H9 (cell line): Measurements from ENCODE around the gene ADAMTS2. TPM values are rescaled to one million over a fixed set of nuclear protein-coding genes. Genes with fewer than 3 reads are reported as not detected.

Experiments
- DNase-seq: peaks from one replicate; pipeline ENCODE4 v3.0.0-alpha.2; 2017
- H2AFZ ChIP-seq: one replicate; pipeline ENCODE4 v1.6.1; 2013; ENCODE audit warnings: mild to moderate bottlenecking, low read length, control low read depth, moderate library complexity
- H2AK5ac ChIP-seq: 2 replicates; pipeline ENCODE4 v1.6.1; 2013; ENCODE audit warnings: low read length, control low read depth, mixed read lengths; ENCODE audit not compliant: insufficient read length
- H2BK120ac ChIP-seq: one replicate; pipeline ENCODE4 v1.6.1; 2013; ENCODE audit warnings: low read depth, mild to moderate bottlenecking, low read length, control low read depth, inconsistent platforms; ENCODE audit not compliant: poor library complexity, severe bottlenecking
- H2BK12ac ChIP-seq: 2 replicates; pipeline ENCODE4 v1.6.1; 2013; ENCODE audit warnings: low read length, control low read depth, mixed read lengths, low read depth; ENCODE audit not compliant: insufficient read length
- H2BK15ac ChIP-seq: 2 replicates; pipeline ENCODE4 v1.6.1; 2013; ENCODE audit warnings: low read depth, low read length, control low read depth
- H2BK20ac ChIP-seq: one replicate; pipeline ENCODE4 v1.6.1; 2013; ENCODE audit warnings: low read depth, mild to moderate bottlenecking, low read length, control low read depth, inconsistent platforms; ENCODE audit not compliant: poor library complexity, severe bottlenecking
- H2BK5ac ChIP-seq: 2 replicates; pipeline ENCODE4 v1.6.1; 2013; ENCODE audit warnings: low read length, control low read depth, mixed read lengths; ENCODE audit not compliant: insufficient read length
- H3K14ac ChIP-seq: 2 replicates; pipeline ENCODE4 v1.6.1; 2013; ENCODE audit warnings: low read length, control low read depth; ENCODE audit not compliant: insufficient read depth
- H3K18ac ChIP-seq: 2 replicates; pipeline ENCODE4 v1.6.1; 2013; ENCODE audit warnings: low read depth, mild to moderate bottlenecking, mixed read lengths, low read length, control low read depth; ENCODE audit not compliant: insufficient read length
- H3K23ac ChIP-seq: 2 replicates; pipeline ENCODE4 v1.6.1; 2013; ENCODE audit warnings: low read length, control low read depth, mixed read lengths, low read depth; ENCODE audit not compliant: insufficient read length
- H3K23me2 ChIP-seq: 2 replicates; pipeline ENCODE4 v1.6.1; 2013; ENCODE audit warnings: low read depth, mild to moderate bottlenecking, mixed read lengths, low read length, control low read depth; ENCODE audit not compliant: insufficient read length, poor library complexity, severe bottlenecking
- H3K27ac ChIP-seq: 2 replicates; pipeline ENCODE4 v1.5.1; 2013; ENCODE audit warnings: low read length, control low read depth, mixed read lengths, low read depth; ENCODE audit not compliant: insufficient read length
- H3K27me3 ChIP-seq: 2 replicates; pipeline ENCODE4 v1.6.1; 2013; ENCODE audit warnings: low read length, control low read depth, inconsistent platforms; ENCODE audit not compliant: insufficient read depth
- H3K4ac ChIP-seq: 2 replicates; pipeline ENCODE4 v1.6.1; 2013; ENCODE audit warnings: low read depth, mild to moderate bottlenecking, control low read depth, inconsistent platforms, low read length, moderate library complexity
- H3K4me1 ChIP-seq: 2 replicates; pipeline ENCODE4 v1.6.1; 2013; ENCODE audit warnings: low read length, control low read depth, inconsistent platforms; ENCODE audit not compliant: insufficient read depth
- H3K4me2 ChIP-seq: 2 replicates; pipeline ENCODE4 v1.6.1; 2013; ENCODE audit warnings: low read length, control low read depth, mixed read lengths; ENCODE audit not compliant: insufficient read length, insufficient read depth
- H3K56ac ChIP-seq: 2 replicates; pipeline ENCODE4 v1.6.1; 2013; ENCODE audit warnings: low read depth, mild to moderate bottlenecking, mixed read lengths, low read length, control low read depth; ENCODE audit not compliant: insufficient read length
- H3K79me1 ChIP-seq: 2 replicates; pipeline ENCODE4 v1.6.1; 2013; ENCODE audit warnings: low read depth, mild to moderate bottlenecking, moderate library complexity, low read length, control low read depth, inconsistent platforms; ENCODE audit not compliant: insufficient read depth, poor library complexity, severe bottlenecking
- H3K79me2 ChIP-seq: 2 replicates; pipeline ENCODE4 v1.6.1; 2013; ENCODE audit warnings: low read length, control low read depth, inconsistent platforms; ENCODE audit not compliant: insufficient read depth
- H3K9ac ChIP-seq: 2 replicates; pipeline ENCODE4 v1.6.1; 2013; ENCODE audit warnings: low read length, control low read depth, mixed read lengths; ENCODE audit not compliant: insufficient read length; ENCODE audit errors: extremely low read depth
- H3K9me3 ChIP-seq: one replicate; pipeline ENCODE4 v1.6.1; 2013; ENCODE audit warnings: low read depth, low read length, inconsistent platforms; ENCODE audit not compliant: control insufficient read depth
- H3T11ph ChIP-seq: one replicate; pipeline ENCODE4 v1.6.1; 2013; ENCODE audit warnings: mild to moderate bottlenecking, low read length, control low read depth, inconsistent platforms
- H4K20me1 ChIP-seq: one replicate; pipeline ENCODE4 v1.6.1; 2013; ENCODE audit not compliant: control insufficient read depth, insufficient read length, insufficient read depth
- H4K5ac ChIP-seq: 2 replicates; pipeline ENCODE4 v1.6.1; 2013; ENCODE audit warnings: low read depth, mild to moderate bottlenecking, mixed read lengths, low read length, control low read depth; ENCODE audit not compliant: insufficient read length
- H4K8ac ChIP-seq: replicated peaks from 2 replicates; pipeline ENCODE4 v1.6.1; 2013; ENCODE audit warnings: low read length, control low read depth, mixed read lengths, low read depth; ENCODE audit not compliant: insufficient read length
- H4K91ac ChIP-seq: 2 replicates; pipeline ENCODE4 v1.6.1; 2013; ENCODE audit warnings: low read depth, mild to moderate bottlenecking, moderate library complexity, mixed read lengths, low read length, control low read depth; ENCODE audit not compliant: insufficient read length
- H3K27ac Mint-ChIP-seq, 3 experiments: 2 replicates in 2 of 3; 3 replicates in 1 of 3; pipeline ENCODE4 v1.8.0; 2020 to 2021; ENCODE audit warnings: mixed read lengths in 3 of 3, mild to moderate bottlenecking in 1 of 3, moderate library complexity in 1 of 3
- H3K27me3 Mint-ChIP-seq: 2 replicates; pipeline ENCODE4 v1.8.0; 2021; ENCODE audit warnings: low read depth, mild to moderate bottlenecking, moderate library complexity, mixed read lengths
- H3K36me3 Mint-ChIP-seq, 3 experiments: 2 replicates in 2 of 3; 3 replicates in 1 of 3; pipeline ENCODE4 v1.8.0; 2020 to 2021; ENCODE audit warnings: low read depth in 3 of 3, mixed read lengths in 3 of 3; ENCODE audit not compliant: insufficient read depth in 1 of 3
- H3K4me1 Mint-ChIP-seq, 2 experiments: 2 replicates each; pipeline ENCODE4 v1.8.0; 2020; ENCODE audit warnings: mixed read lengths in 2 of 2
- H3K4me3 Mint-ChIP-seq, 2 experiments: 2 replicates in 1 of 2; 3 replicates in 1 of 2; pipeline ENCODE4 v1.8.0; 2020 to 2021; ENCODE audit warnings: mild to moderate bottlenecking in 2 of 2, mixed read lengths in 2 of 2, moderate library complexity in 1 of 2
- H3K9me3 Mint-ChIP-seq, 2 experiments: 2 replicates in 1 of 2; 3 replicates in 1 of 2; pipeline ENCODE4 v1.8.0; 2020; ENCODE audit warnings: mild to moderate bottlenecking in 2 of 2, mixed read lengths in 2 of 2, moderate library complexity in 1 of 2
- CTCF ChIP-seq: fragments of 200-600 bp; sonication (generic); conservative IDR thresholded peaks from 3 replicates; pipeline ENCODE4 v1.8.0; 2021; ENCODE audit warnings: antibody characterized with exemption, mild to moderate bottlenecking
- WGBS: extraction: QIAGEN DNeasy Blood & Tissue Kit; methylation state at CpG from one replicate; pipeline ENCODE4 v1.1.7; 2013; ENCODE audit warnings: missing lambda C conversion rate, low lambda C conversion rate, mixed read lengths; ENCODE audit not compliant: insufficient read length; ENCODE audit errors: extremely low coverage; 5-methylcytosine and 5-hydroxymethylcytosine counted together
- total RNA-seq: library from RNA; stranded (reverse); gene quantifications from 2 replicates; pipeline ENCODE4 v1.2.1, GENCODE V29; 2021

ADAMTS2 gene
- total RNA-seq, 1 experiment from 2014 or later = 5.4 TPM

GRCh38 chr5:179135006-179135405 is 210.3 kb downstream of the ADAMTS2 start:
- Mint-ChIP-seq H3K27me3 (no peaks in the 10 kb centered on the region), H3K27ac (peak overlapping the region in 1 of 3 experiments; percentile 19; a peak in 1 of 7 replicates), H3K4me3 (no peak overlapping the region), H3K4me1 (no peaks in the 10 kb centered on the region), H3K9me3 (peaks cover 6 to 32% of the 10 kb centered on the region in 2 experiments), H3K36me3 (peaks cover 2 to 19% (median 5%) of the 10 kb centered on the region in 3 experiments; a peak in 3 of 7 replicates)
- Histone ChIP-seq H3K4me1 (no peaks in the 10 kb centered on the region), H3K79me1 (no peaks in the 10 kb centered on the region), H3K23me2 (no peaks in the 10 kb centered on the region), H3K56ac (no peak overlapping the region), H3K27me3 (no peaks in the 10 kb centered on the region), H3K9me3 (no peaks in the 10 kb centered on the region), H2BK15ac (no peak overlapping the region), H3K18ac (no peak overlapping the region), H3K4ac (no peak overlapping the region), H4K8ac (no peak overlapping the region), H4K20me1 (no peaks in the 10 kb centered on the region), H2AK5ac (no peak overlapping the region), H4K91ac (no peak overlapping the region), H3K4me2 (no peak overlapping the region), H3K79me2 (no peaks in the 10 kb centered on the region), H2BK12ac (no peak overlapping the region), H3K23ac (no peak overlapping the region), H4K5ac (no peak overlapping the region), H2BK120ac (no peak overlapping the region), H2AFZ (no peak overlapping the region), H3K27ac (no peak overlapping the region), H2BK5ac (no peak overlapping the region), H3T11ph (no peak overlapping the region), H3K9ac (no peak overlapping the region), H2BK20ac (no peak overlapping the region), H3K14ac (no peak overlapping the region)
- no peak for DNase-seq
- TF ChIP-seq CTCF = no peak
- WGBS = no CpG with 5 or more reads among the region's 19 CpGs
